Amygdala (tissue), 56 donors: ENCODE results near the gene MUC5B.

ENCODE experiments used
- DNase-seq, 56 donors: peaks; one replicate each; lab custom pipeline; 2025; lab: John Stamatoyannopoulos, UW

MUC5B gene

DNA sequence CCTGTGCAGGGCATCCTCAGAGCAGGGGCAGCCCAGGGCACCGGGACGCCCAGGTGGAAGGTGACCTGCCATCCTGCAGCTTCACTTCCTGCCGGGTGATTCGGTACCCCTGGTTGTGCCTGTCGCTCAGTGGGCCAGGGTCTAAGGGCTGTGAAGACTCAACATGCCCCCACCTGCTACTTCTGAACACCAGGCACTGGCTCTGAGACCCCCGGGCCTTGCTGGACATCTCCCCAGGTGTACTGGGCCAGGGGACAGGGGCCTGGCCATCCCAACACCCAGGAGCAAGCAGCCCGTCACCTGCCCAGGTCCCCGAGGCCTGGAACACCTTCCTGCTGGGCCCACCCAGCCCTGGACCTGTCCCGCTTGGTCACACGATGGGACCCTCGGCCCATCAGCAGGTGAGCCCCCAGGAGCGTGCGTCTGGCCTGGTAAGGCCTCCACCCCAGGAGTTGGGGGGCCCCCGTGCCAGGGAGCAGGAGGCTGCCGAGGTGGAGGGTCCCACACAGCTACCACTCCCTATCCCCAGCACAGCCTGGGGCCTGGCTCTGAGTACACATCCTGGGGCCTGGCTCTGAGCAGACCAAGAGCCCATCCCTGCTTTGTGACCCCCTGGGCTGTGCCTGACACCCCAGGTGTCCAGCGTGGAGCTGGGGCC is 3.9 kb upstream of the MUC5B start:
- DNase-seq: no peak

DNA sequence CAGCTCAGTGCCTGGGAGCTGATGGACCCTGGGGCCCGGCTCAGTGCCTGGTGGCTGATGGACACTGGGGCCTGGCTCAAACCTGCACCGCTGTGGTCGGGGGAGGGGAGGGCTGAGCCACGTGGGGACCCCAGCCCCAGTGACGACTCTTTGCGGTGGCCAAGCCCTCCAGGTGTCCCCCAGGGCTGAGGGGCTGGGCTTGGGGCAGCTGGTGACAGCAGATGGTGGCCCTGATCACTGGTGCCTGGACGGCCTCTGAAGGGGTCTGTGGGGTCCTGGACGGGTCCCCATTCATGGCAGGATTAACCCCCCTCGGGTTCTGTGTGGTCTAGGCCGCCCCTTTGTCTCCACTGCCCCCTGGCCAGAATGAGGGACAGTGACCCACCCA is 3.4 kb upstream of the MUC5B start:
- DNase-seq: no peak

DNA sequence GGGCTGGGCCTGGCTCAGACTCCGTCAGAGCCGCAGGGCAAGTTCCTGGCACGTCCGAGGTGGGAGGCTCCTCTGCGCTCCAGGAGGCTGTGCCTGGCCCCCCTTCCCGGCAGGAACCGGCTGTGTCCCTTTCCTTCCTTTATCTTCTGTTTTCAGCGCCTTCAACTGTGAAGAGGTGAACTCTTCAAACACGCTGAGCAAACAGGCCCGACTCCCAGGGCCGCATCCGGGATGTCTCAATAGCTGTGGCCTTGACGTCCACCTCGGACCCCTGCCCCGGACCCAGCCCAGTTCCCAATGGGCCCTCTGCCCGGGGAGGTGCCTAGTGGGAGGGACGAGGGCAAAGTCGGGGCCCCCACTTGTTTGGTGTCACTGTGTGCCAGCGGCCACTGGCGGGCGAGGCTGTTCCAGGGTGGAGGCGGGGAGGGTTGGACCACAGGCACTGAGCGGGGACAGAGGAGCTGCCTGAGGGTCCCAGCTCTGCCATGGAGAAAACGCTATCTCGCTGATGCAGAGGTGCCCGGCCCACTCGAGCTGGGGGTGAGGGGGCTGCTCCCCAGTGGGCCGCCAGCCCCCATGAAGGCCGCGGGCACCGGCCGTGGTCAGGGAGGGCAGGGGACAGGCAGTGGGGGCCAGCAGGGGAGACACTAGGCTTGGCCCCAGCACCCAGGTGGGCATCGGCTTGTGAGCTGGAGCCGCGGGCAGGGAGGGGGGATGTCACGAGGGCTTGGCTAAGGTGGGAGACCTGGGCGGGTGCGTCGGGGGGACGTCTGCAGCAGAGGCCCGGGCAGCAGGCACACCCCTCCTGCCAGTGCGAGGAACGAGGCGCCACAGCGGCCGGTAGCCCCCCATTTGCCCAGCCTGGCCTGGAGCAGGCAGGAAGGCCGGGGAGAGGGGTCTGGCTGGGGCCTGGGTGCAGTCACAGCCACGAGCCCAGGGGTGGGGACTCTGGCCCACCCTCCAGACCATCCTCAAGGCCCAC is 2.7 kb upstream of the MUC5B start:
- DNase-seq: no peak

DNA sequence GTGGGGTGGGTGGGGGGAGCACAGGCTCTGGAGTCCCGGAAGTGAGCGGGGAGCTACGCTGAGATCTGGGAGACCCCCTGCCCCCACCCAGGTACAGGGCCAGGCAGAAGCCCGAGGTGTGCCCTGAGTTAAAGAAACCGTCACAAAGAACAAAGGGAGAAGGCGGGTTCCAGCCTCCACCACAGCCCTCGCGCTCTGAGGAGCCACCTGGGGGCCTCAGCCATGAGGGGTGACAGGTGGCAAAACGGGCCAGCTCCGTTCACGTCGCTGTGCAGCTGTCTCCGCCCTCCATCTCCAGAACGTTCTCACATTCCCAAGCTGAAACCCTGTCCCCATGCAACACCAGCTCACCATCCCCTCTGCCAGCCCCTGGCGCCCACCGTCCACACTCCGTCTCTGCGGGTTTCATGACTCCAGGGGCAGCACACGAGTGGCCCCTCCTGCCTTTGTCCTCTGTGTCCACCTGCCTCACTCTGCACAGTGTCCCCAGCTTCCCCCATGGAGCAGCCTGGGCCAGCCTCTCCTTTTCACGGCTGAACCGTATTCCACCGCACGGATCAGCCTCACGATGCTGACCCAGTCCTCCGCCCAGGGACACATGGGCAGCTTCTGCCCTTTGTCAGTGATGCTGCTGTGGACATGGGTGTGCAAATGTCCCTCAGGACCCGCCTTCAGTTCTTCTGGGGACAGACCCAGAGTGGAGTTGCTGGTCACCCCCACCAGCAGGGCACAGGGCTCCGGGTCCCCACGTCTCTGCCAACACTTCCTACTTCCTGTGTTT is 1.7 kb upstream of the MUC5B start:
- no peak for DNase-seq

DNA sequence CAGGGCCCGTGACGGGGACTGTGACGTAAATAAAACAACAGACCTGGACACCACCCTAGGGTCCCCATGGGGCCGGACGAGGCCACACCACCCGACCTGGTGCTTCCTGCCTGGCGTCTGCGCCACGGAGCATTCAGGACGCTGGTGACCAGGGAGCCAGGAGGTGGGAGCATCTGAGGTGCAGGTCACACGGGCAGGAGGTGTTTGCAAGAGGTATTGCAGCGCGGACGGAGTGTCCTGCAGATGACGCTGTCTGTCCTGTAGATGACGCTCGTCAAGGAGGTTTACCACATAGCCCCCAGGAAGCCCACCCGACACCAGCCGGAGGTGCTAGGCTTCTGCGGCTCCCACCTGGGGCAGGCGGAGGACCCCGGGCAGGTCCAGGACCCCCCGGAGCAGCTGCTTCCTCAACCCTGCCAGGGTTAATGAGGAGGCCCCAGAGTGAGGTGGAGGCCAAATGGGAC is 986 bp upstream of the MUC5B start:
- no peak for DNase-seq

- DNase-seq: no peak
Observed at GRCh38 chr11:1223346-1224110, 662 bp downstream of the MUC5B start.

DNA sequence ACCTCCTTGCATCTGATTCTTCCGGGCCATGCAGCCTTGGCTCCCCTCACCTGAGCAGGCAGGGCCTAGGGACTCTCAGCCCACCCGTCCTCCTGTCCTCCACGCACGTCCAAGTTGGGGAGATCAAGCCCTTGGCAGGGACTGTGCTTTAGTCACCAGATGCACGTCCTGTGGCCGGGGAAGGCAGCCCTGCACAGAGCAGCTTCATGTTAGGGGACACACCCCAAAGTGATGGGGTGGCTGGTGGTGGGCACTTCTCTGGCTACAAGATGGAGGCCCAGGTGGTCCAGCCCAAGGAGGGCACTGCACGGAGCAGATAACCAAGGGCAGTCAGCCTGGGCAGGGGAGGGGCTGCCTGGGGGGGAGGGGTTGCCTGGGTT is 1.2 kb downstream of the MUC5B start:
- DNase-seq: no peak

DNA sequence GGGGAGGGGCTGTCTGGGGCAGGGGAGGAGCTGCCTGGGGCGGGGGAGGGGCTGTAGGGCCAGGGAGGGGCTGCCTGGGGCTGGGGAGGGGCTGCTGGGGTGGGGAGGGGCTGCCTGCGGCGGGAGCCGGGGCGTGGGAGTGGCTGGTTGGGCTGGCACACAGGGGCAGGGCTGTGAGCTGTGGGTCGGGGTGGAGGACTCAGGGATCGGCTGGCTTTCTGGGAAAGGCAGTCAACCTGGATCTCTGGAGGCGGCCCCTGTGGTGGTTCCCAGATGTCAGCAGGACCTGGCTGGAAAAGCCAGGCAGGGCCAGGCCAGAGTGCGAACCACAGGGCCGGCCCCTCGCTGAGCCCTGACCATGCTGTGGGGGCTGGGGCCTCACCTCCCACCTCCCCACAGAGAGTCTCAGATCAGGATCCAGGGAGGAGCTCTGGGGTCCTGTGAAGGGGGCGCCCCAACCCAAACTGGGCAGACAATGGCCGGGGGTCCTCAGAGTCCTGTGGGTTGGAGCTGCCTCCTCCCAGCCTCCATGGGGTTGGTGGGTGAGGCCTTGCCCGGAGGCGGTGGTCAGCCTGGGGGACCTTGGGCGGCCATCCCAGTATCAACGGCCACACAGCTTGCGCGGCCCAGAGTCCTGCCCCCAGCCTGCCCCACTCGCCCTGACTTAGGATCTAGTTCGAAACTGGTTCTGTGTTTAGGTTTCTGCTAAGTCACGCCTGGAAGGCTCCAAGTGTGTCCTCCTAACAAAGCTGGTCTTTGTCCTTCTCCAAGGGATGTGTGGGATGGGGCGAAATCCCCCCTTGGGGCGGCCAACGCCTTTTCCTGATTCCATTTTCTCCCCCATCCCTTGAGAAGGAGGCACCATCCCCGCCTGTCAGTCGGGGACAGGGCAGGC is 1.9 kb downstream of the MUC5B start:
- DNase-seq: no peak

DNA sequence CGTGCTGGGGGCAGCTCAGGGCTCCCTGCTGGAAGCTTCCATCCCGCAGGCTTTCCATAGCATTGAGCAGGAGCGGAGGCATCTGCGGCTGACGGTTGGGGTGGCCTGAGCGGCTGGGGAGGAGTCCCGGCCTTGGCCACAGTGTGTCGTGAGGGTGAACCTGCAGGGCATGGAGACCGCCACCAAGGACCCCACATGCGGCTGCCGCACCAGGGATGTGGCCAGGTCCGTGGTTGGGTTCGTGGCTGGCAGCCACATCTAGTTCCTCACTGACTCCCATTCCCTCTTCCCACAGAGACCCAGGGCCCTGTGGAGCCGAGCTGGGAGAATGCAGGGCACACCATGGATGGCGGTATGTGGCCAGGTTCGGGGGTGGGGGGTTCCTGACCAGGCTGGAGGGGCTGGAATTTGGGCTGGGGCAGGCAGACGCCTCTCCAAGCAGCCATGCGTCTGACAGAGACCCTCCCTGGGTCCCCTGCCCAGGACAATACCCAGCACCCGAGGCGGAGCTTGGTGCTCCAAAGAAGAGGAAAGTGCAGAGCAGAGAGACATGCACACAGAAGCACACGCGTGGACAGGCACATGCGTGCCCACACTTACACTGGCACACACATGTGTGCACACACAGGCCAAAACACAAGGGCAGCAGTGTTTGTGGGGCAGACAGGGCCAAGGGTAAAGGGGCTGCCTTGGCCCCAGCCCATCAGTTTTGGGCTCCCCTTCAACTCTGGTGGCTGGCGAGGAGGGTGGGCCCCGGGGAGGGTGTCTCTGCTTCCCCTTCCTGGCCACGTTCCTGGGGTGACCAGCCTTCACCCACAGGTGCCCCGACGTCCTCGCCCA is 2.7 kb downstream of the MUC5B start:
- DNase-seq: no peak

- DNase-seq: no peak
Observed at GRCh38 chr11:1226226-1226985, 3.5 kb downstream of the MUC5B start.

- DNase-seq: no peak
Observed at GRCh38 chr11:1226986-1227550, 4.2 kb downstream of the MUC5B start.

DNA sequence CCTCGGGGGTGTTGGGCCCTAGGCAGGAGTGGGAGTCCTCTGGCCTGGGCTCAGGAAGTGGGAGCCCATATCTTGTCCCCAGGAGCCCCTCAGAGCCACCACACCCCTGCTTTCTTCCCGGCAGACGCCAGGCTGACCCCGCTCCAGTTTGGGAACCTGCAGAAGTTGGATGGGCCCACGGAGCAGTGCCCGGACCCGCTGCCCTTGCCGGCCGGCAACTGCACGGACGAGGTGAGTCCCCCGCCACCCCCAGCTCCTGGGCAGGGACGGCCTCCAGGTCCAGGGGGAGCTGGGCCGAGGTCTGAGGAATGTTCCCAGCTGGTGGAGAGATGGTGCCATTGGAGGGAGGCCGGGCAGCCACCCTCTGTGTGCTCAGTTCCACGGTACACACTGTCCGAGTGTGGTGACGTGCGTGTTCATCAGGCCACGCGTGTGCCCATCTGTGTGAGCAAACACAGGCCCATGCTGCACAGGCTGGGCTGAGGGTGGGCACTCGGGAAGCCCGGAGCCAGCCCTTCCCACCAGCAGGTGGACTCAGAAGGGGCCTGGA is 4.8 kb downstream of the MUC5B start:
- no peak for DNase-seq

DNA sequence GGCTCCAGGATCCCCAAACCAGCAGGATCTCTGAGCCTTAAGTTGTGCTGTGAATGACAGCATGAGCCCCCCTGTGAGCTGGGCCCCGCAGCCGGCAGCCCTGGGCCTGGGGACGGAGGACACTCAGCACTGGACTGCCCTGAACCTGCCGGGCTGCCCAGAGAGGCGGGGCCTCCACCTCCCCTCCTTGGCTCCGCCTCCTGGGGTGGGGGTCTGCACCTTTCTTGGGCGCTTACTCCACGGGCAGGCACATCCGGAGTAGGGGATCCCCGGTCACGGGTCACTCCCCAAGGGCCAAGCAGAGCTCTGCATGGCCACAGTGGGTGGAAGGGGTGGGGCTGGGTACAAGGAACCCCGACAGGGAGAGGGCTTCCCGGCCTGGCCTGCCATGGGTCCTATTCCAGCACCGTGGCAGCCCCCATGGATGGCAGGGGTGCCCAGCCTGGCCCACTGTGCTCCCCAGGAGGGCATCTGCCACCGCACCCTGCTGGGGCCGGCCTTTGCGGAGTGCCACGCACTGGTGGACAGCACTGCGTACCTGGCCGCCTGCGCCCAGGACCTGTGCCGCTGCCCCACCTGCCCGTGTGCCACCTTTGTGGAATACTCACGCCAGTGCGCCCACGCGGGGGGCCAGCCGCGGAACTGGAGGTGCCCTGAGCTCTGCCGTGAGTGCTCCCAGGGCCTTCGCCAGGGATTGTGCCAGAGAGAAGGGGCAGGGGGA is 5.4 kb downstream of the MUC5B start:
- no peak for DNase-seq

- no peak for DNase-seq
Observed at GRCh38 chr11:1228921-1229451, 6.1 kb downstream of the MUC5B start.

- no peak for DNase-seq
Observed at GRCh38 chr11:1229471-1230120, 6.7 kb downstream of the MUC5B start.

- no peak for DNase-seq
Observed at GRCh38 chr11:1230121-1230455, 7.2 kb downstream of the MUC5B start.
